Stimulated activated CD8-positive, alpha-beta memory T cell treated with anti-CD3 and anti-CD28 coated beads, Interleukin-7, amount 100 ng/mL, for 1 hour (primary cell): ENCODE data around the gene METTL17.

Source experiments
- DNase-seq, 2 donors: peaks; one replicate each; pipeline ENCODE4 v3.0.0-alpha.2; 2020; ENCODE audit warnings: low read depth in 2 of 2

METTL17 gene

GRCh38 chr14:21043387-21043973, 53.7 kb downstream of the METTL17 start:
- no peak for DNase-seq

- no peak for DNase-seq
Observed at GRCh38 chr14:21043974-21044618, 54.3 kb downstream of the METTL17 start.
